Gastroesophageal sphincter (tissue), 3 donors: ENCODE measurements around the gene POLN.

Source experiments
- EP300 ChIP-seq: sonication (generic); formaldehyde crosslinking; IDR thresholded peaks from one replicate; pipeline ENCODE4 v1.6.1; 2017; ENCODE audit warnings: antibody characterized with exemption, mild to moderate bottlenecking
- POLR2AphosphoS5 ChIP-seq: sonication (generic); formaldehyde crosslinking; IDR thresholded peaks from one replicate; pipeline ENCODE4 v1.6.1; 2017; ENCODE audit warnings: antibody characterized with exemption
- TF ChIP-seq, protein P1 (sequence below), 4 experiments: fragments of 200-600 bp in 2 of 4; fragments of 450-650 bp in 2 of 4; sonication (generic) in 1 of 4; IDR thresholded peaks; one replicate each; pipeline ENCODE4 v1.5.1; 2017 to 2019; ENCODE audit warnings: antibody characterized with exemption in 4 of 4, mild to moderate bottlenecking in 2 of 4, moderate library complexity in 2 of 4

DNA sequence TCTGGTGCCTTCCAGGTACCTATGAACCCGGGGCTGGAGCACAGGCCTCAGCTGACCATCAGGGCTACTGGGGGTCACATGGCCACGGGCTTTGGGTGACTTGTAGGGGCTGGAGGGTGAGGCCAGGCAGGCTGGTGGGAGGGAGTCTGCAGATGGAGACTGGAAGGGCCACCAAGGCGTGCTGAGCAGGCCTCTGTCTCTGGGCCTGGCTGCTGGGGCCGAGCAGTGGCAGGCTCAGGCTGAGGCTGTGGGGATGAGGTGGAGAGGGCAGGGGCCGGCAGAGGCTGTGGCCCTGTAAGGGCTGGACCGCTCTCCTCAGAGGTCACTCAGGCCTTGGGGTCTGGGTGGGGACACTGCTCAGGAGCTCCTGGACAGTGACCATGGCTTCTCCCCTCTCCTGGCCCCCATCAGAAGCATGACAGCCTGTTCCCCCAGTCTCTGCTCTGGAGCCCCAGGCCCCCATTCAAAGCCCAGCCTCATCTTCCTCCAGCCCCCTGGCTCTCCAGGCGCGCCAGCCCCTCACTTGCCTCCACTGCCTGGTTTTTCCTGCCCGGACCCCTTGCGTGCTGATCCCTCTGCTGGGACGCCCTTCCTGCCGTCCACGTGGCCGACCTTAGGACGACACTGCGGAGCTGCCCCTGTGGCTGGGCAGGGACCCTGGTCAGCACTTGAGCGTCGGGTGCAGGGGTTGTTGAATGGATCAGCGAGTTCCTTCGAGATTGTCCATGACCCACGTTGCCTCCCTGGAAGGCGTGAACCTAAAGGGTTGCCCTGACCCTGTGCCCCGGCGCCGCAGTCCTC lies 193.9 kb downstream of the POLN start:
- TF ChIP-seq, protein P1, sequence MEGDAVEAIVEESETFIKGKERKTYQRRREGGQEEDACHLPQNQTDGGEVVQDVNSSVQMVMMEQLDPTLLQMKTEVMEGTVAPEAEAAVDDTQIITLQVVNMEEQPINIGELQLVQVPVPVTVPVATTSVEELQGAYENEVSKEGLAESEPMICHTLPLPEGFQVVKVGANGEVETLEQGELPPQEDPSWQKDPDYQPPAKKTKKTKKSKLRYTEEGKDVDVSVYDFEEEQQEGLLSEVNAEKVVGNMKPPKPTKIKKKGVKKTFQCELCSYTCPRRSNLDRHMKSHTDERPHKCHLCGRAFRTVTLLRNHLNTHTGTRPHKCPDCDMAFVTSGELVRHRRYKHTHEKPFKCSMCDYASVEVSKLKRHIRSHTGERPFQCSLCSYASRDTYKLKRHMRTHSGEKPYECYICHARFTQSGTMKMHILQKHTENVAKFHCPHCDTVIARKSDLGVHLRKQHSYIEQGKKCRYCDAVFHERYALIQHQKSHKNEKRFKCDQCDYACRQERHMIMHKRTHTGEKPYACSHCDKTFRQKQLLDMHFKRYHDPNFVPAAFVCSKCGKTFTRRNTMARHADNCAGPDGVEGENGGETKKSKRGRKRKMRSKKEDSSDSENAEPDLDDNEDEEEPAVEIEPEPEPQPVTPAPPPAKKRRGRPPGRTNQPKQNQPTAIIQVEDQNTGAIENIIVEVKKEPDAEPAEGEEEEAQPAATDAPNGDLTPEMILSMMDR (IDR thresholded peaks at IDR 0.05), result no peak
- TF ChIP-seq POLR2AphosphoS5 (no peak), EP300 (no peak)
